ENCODE results near the gene AOC2. TPM values are rescaled to one million over a fixed set of nuclear protein-coding genes. Genes with fewer than 3 reads are reported as not detected.

The AOC2 gene
- total RNA-seq, 1 experiment from 2014 or later = 3.7 TPM

Small RNA genes lying within 50 kb of the gene (microRNA-seq; reads per million reads assigned to microRNA genes)
- 2.0 reads per million for gene MIR6781 (ENCODE audit: borderline number of aligned reads, borderline replicate concordance)

Other genes with a start within 250 kb of the AOC2 start
- 57.0 and 61.7 TPM in 2 replicates for gene RETREG3, start 235.2 kb upstream of the AOC2 start, total RNA-seq (2021)
- 79.1 and 85.6 TPM in 2 replicates for gene TUBG1, start 234.9 kb upstream of the AOC2 start, total RNA-seq (2021)
- 25.5 and 28.3 TPM in 2 replicates for gene TUBG2, start 185.3 kb upstream of the AOC2 start, total RNA-seq (2021)
- gene PLEKHH3, start 167.6 kb upstream of the AOC2 start, total RNA-seq (2021) = 22.5 and 32.2 TPM in 2 replicates
- 0.25 TPM in 1 of 2 replicates, not detected in the other for gene CCR10, start 162.7 kb upstream of the AOC2 start, total RNA-seq (2021)
- gene CNTNAP1, start 162.0 kb upstream of the AOC2 start, total RNA-seq (2021) = 1.4 and 1.8 TPM in 2 replicates
- gene EZH1, start 99.5 kb upstream of the AOC2 start, total RNA-seq (2021) = 22.8 and 24.8 TPM in 2 replicates
- gene RAMP2, start 83.4 kb upstream of the AOC2 start, total RNA-seq (2021) = 1.1 TPM in 1 of 2 replicates, not detected in the other
- gene VPS25, start 71.1 kb upstream of the AOC2 start, total RNA-seq (2021) = 38.7 and 48.4 TPM in 2 replicates
- gene WNK4, start 64.0 kb upstream of the AOC2 start, total RNA-seq (2021) = 8.3 and 11.9 TPM in 2 replicates
- gene COA3, start 45.9 kb upstream of the AOC2 start, total RNA-seq (2021) = 49.3 and 49.9 TPM in 2 replicates
- not detected in 2 replicates for gene CNTD1, start 45.7 kb upstream of the AOC2 start, total RNA-seq (2021)
- 58.9 and 66.0 TPM in 2 replicates for gene BECN1, start 20.3 kb upstream of the AOC2 start, total RNA-seq (2021)
- 115 and 122 TPM in 2 replicates for gene PSME3, start 11.2 kb upstream of the AOC2 start, total RNA-seq (2021)
- gene AOC3, start 6.6 kb downstream of the AOC2 start, total RNA-seq (2021) = 0.98 and 2.8 TPM in 2 replicates
- gene G6PC1, start 56.2 kb downstream of the AOC2 start, total RNA-seq (2021) = not detected in 2 replicates
- gene AARSD1, start 119.9 kb downstream of the AOC2 start, total RNA-seq (2021) = 32.6 and 35.4 TPM in 2 replicates
- 0.70 and 1.3 TPM in 2 replicates for gene PTGES3L, start 135.5 kb downstream of the AOC2 start, total RNA-seq (2021)
- gene RUNDC1, start 136.0 kb downstream of the AOC2 start, total RNA-seq (2021) = 12.7 and 13.8 TPM in 2 replicates
- gene RPL27, start 153.8 kb downstream of the AOC2 start, total RNA-seq (2021) = 593 and 950 TPM in 2 replicates
- 19.7 and 22.1 TPM in 2 replicates for gene IFI35, start 162.2 kb downstream of the AOC2 start, total RNA-seq (2021)
- gene VAT1, start 177.8 kb downstream of the AOC2 start, total RNA-seq (2021) = 212 and 220 TPM in 2 replicates
- gene RND2, start 180.7 kb downstream of the AOC2 start, total RNA-seq (2021) = 0.26 and 0.43 TPM in 2 replicates